GM23338 (cell line): ENCODE measurements around the gene C1QTNF1. TPM values are rescaled to one million over a fixed set of nuclear protein-coding genes. Genes with fewer than 3 reads are reported as not detected.

Experiments
- ATAC-seq: fragments of 200-7000 bp; cut with Tn5 transposase; 3 replicates; pipeline ENCODE4 v1.9.1; 2020
- DNase-seq: peaks from one replicate; pipeline ENCODE4 v3.0.0-alpha.2; 2015; ENCODE audit warnings: low spot score
- H2AFZ ChIP-seq: fragments of 200-600 bp; sonication (generic); 2 replicates; pipeline ENCODE4 v1.8.0; 2016; ENCODE audit warnings: antibody characterized with exemption, mild to moderate bottlenecking, moderate library complexity
- H3F3A ChIP-seq: fragments of 200-600 bp; sonication (generic); replicated peaks from 2 replicates; pipeline ENCODE4 v1.8.0; 2017; ENCODE audit warnings: antibody characterized with exemption, mixed run types, low read depth
- H3K27ac ChIP-seq: fragments of 200-600 bp; sonication (generic); 2 replicates; pipeline ENCODE4 v1.6.1; 2016; ENCODE audit warnings: low read depth
- H3K27me3 ChIP-seq: fragments of 200-600 bp; sonication (generic); 2 replicates; pipeline ENCODE4 v1.8.0; 2016; ENCODE audit warnings: mild to moderate bottlenecking, mixed run types, moderate library complexity; ENCODE audit not compliant: insufficient read depth
- H3K36me3 ChIP-seq: fragments of 200-600 bp; sonication (generic); 2 replicates; pipeline ENCODE4 v1.8.0; 2016; ENCODE audit warnings: mild to moderate bottlenecking; ENCODE audit not compliant: insufficient read depth
- H3K4me1 ChIP-seq: fragments of 200-600 bp; sonication (generic); 2 replicates; pipeline ENCODE4 v1.8.0; 2016; ENCODE audit warnings: mild to moderate bottlenecking, moderate library complexity; ENCODE audit not compliant: insufficient read depth
- H3K4me2 ChIP-seq: fragments of 200-600 bp; sonication (generic); 2 replicates; pipeline ENCODE4 v1.7.1; 2017; ENCODE audit warnings: mixed run types
- H3K4me3 ChIP-seq: fragments of 200-600 bp; sonication (generic); 2 replicates; pipeline ENCODE4 v1.6.1; 2016; ENCODE audit warnings: mixed run types
- H3K79me2 ChIP-seq: fragments of 200-600 bp; sonication (generic); replicated peaks from 2 replicates; pipeline ENCODE4 v1.8.0; 2017; ENCODE audit warnings: mild to moderate bottlenecking; ENCODE audit not compliant: insufficient read depth
- H3K9me2 ChIP-seq: fragments of 200-600 bp; sonication (generic); 2 replicates; pipeline ENCODE4 v1.8.0; 2017; ENCODE audit not compliant: insufficient read depth
- H4K20me1 ChIP-seq: fragments of 200-600 bp; sonication (generic); replicated peaks from 2 replicates; pipeline ENCODE4 v1.8.0; 2017; ENCODE audit warnings: mild to moderate bottlenecking; ENCODE audit not compliant: insufficient read depth
- H3K27ac Mint-ChIP-seq: 2 replicates; pipeline ENCODE4 v1.8.0; 2020; ENCODE audit warnings: inconsistent platforms, mild to moderate bottlenecking, moderate library complexity, mixed read lengths
- H3K27me3 Mint-ChIP-seq: 3 replicates; pipeline ENCODE4 v1.8.0; 2022; ENCODE audit warnings: low read depth, mild to moderate bottlenecking, moderate library complexity, mixed read lengths, inconsistent platforms; ENCODE audit not compliant: insufficient read depth, poor library complexity
- H3K36me3 Mint-ChIP-seq: 3 replicates; pipeline ENCODE4 v1.8.0; 2021; ENCODE audit warnings: low read depth, mild to moderate bottlenecking, inconsistent platforms, moderate library complexity, mixed read lengths
- H3K4me1 Mint-ChIP-seq: 3 replicates; pipeline ENCODE4 v1.8.0; 2020; ENCODE audit warnings: mild to moderate bottlenecking, inconsistent platforms, mixed read lengths
- H3K4me3 Mint-ChIP-seq: 3 replicates; pipeline ENCODE4 v1.8.0; 2021; ENCODE audit warnings: moderate library complexity, mild to moderate bottlenecking, inconsistent platforms, mixed read lengths
- H3K9me3 Mint-ChIP-seq: 3 replicates; pipeline ENCODE4 v1.8.0; 2020; ENCODE audit warnings: moderate library complexity, mild to moderate bottlenecking, inconsistent platforms, mixed read lengths
- CREB1 ChIP-seq: fragments of 250-450 bp; sonication (Bioruptor Pico); IDR thresholded peaks from 2 replicates; pipeline ENCODE4 v1.5.0; 2020; ENCODE audit warnings: low read depth, mild to moderate bottlenecking, moderate library complexity
- CTCF ChIP-seq, 2 experiments: fragments of 200-600 bp in 1 of 2; sonication (generic) in 1 of 2; conservative IDR thresholded peaks; 2 replicates each; pipeline versions ENCODE4 v1.5.1 to v1.6.1; 2016 to 2017; ENCODE audit warnings: antibody characterized with exemption in 2 of 2, low read depth in 2 of 2, mild to moderate bottlenecking in 2 of 2, moderate library complexity in 1 of 2
- EZH2 ChIP-seq: fragments of 200-600 bp; sonication (generic); IDR thresholded peaks from one replicate; pipeline ENCODE4 v1.8.0; 2017; ENCODE audit warnings: antibody characterized with exemption, mild to moderate bottlenecking, low read depth; ENCODE audit not compliant: unreplicated experiment
- EZH2phosphoT487 ChIP-seq: fragments of 200-600 bp; sonication (generic); IDR thresholded peaks from one replicate; pipeline ENCODE4 v1.8.1; 2018; ENCODE audit warnings: antibody characterized with exemption; ENCODE audit not compliant: unreplicated experiment
- JUNB ChIP-seq: IDR thresholded peaks from one replicate; pipeline ENCODE4 v1.6.1; 2016; ENCODE audit warnings: antibody characterized with exemption; ENCODE audit not compliant: unreplicated experiment
- POLR2AphosphoS5 ChIP-seq: IDR thresholded peaks from 2 replicates; pipeline ENCODE4 v1.6.1; 2016; ENCODE audit warnings: antibody characterized with exemption, low read depth
- STAT1 ChIP-seq: IDR thresholded peaks from one replicate; pipeline ENCODE4 v1.6.1; 2016; ENCODE audit warnings: antibody characterized with exemption; ENCODE audit not compliant: unreplicated experiment
- ZNF462 ChIP-seq: fragments of 250-450 bp; sonication (Bioruptor Pico); IDR thresholded peaks from 2 replicates; pipeline ENCODE4 v1.5.0; 2020; ENCODE audit warnings: mild to moderate bottlenecking, moderate library complexity
- polyA plus RNA-seq: library from polyadenylated mRNA; unstranded; fragments of >200 nt; fragmentation: Nextera tagmentation; extraction: Ambion mirVana; gene quantifications from 2 replicates; pipeline ENCODE4 v1.2.1, GENCODE V29; 2016
- total RNA-seq: library from RNA; depleted of rRNA; stranded (reverse); fragments of >200 nt; shearing (Covaris generic); gene quantifications from 2 replicates; pipeline ENCODE4 v1.2.3, GENCODE V29; 2014

Gene C1QTNF1
- total and polyA plus RNA-seq, 2 experiments from 2014 or later, result 1.1 to 1.9 TPM

GRCh38 chr17:79027274-79027924 lies 3.4 kb downstream of the C1QTNF1 start:
- H3K4me1 Mint-ChIP-seq, result peaks cover 20% of the 10 kb centered on the region
- H3K4me2 ChIP-seq, result no peak overlapping the region
- H3K4me3 Mint-ChIP-seq, result no peak overlapping the region
- peaks cover 7% of the 10 kb centered on the region for H3K4me1 ChIP-seq
- H3K36me3 Mint-ChIP-seq, result no peaks in the 10 kb centered on the region; the same call in 2 of the 3 replicates
- DNase-seq (no peak), ATAC-seq (no peak)
- H3K27ac ChIP-seq, result no peak overlapping the region
- H3K27me3 ChIP-seq, result peaks cover 42% of the 10 kb centered on the region
- no peak overlapping the region for H3K27ac Mint-ChIP-seq
- H2AFZ ChIP-seq, result no peak overlapping the region
- peaks cover 51% of the 10 kb centered on the region for H3K27me3 Mint-ChIP-seq
- no peaks in the 10 kb centered on the region; the same call in 2 of the 3 replicates for H3K9me3 Mint-ChIP-seq
- 0 out of 2 replicates have a peak, but pooled peaks cover 2% of the 10 kb centered on the region for H3F3A ChIP-seq
- no peak overlapping the region for H3K4me3 ChIP-seq
- no peaks in the 10 kb centered on the region for H3K36me3 ChIP-seq
- H3K79me2 ChIP-seq, result no peaks in the 10 kb centered on the region
- no peaks in the 10 kb centered on the region for H4K20me1 ChIP-seq
- TF ChIP-seq CREB1 (CRISPR knock-in tag), result no peak
- TF ChIP-seq ZNF462 (CRISPR knock-in tag), result no peak
- TF ChIP-seq STAT1, result no peak
- TF ChIP-seq POLR2AphosphoS5, result no peak
- TF ChIP-seq CTCF (conservative IDR thresholded peaks at IDR 0.05; ENCODE audit: low read depth in 2 of 2), result no peak
- TF ChIP-seq EZH2phosphoT487, result no peak
- TF ChIP-seq JUNB, result no peak
- TF ChIP-seq EZH2, result no peak
- H3K9me2 ChIP-seq, result no peaks in the 10 kb centered on the region
